Stimulated activated CD4-positive, alpha-beta T cell treated with anti-CD3 and anti-CD28 coated beads, TNF-alpha, amount 100 ng/mL, for 1 hour (primary cell): ENCODE results near the gene HDAC11.
"Not testable (repeated sequence)": the region's sequence is repeated elsewhere in the genome, so short reads cannot be mapped to it uniquely, and the experiment has no call there.

Experiments
- DNase-seq, 3 donors: peaks; one replicate each; pipeline ENCODE4 v3.0.0-alpha.2; 2020; ENCODE audit warnings: low read depth in 3 of 3, low spot score in 1 of 3

HDAC11 gene

GRCh38 chr3:13506680-13507079 is 26.6 kb downstream of the HDAC11 start:
- DNase-seq: no peak

- no peak for DNase-seq
These were observed 27.1 kb downstream of the HDAC11 start for GRCh38 chr3:13507247-13507569.

DNA sequence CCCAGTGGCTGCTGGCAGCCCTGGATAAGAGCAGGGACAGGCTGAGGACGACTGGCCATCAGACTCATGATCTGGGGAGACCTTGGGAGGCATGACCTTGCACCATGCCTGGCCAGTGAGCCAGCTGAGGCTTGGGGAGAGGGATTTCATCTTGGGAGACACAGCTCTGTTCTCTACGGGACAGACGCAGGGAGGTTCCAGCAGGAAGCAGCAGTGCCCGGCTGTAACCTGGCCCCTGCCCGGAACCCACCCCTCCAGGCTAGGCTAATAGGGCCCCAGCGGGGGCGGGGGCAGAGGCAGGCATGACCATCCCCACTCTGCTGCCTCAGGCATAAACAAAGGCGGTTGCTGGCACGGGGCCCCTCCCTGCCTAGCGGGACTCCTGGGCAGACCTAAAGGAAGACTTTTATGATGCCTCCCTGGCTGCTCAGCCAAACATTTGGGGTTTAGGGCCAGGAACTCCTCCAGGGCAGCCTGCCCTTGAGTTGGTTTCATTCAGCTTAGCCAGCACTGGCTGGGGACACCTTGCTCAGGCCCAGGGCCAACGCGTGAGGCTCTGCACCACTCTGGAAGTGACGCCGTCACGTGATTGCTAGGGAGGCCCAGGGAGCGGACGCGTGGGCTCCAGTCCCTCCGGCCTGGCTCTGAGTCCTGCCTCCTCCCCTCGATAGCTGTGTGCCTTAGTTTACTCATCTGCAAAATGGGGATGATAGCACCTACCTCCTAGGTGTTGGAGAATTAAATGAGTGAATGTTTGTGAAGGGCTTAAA is 27.6 kb downstream of the HDAC11 start:
- no peak for DNase-seq

DNA sequence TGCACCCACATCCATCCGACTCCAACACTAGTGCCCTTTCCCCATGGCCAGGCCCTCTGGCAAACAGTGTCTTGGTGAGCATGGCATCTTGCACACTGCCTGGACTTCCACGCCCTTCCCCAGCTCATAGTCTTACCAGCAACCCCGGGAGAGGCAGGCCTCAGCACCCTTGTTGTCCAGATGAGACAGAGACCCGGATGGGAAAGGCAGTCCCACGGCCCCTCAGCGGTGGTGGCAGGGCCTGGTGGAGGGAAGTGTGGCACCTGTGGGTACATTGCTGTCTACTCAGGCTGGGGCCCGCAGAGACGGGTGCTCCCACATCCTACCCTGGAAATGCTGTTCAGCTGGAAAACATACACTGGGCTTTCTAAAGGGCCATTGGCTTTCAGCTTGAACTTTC is 28.4 kb downstream of the HDAC11 start:
- no peak for DNase-seq

DNA sequence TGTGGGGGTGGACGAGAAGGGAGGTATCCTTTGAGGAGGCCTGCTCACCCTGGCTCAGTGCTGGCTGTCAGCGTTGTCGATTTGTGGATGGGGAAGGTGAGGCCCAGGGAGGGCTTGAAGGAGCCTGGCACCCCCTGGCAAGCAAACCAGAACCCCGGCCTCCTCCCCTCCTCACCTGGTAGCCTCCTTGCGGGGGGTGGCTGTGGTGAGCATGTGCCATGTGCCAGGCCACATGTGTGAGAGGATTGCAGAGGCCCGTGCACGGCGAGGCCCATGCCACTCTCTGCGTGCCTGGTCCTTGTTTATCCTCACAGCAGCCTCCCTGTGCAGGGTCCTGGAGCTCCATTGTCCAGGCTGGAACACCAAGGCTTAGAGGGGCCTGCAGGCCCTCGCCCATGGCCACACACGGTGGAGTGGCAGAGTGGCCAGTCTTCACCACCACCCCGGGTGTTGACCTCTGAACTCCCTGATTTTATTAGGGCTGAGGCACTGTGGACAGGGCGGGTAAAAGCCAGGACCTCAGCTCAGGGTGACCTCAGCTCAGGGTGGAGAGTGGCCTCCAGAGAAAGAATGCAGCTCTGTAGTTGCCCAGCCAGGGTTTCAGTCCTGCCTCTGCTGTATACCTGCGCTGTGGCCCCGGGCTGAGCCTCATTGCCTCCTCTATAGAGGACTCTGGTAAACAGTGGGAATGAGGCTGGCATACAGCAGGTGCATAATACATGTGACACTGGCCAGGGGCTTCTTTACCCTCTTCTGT is 29.1 kb downstream of the HDAC11 start:
- no peak for DNase-seq

DNA sequence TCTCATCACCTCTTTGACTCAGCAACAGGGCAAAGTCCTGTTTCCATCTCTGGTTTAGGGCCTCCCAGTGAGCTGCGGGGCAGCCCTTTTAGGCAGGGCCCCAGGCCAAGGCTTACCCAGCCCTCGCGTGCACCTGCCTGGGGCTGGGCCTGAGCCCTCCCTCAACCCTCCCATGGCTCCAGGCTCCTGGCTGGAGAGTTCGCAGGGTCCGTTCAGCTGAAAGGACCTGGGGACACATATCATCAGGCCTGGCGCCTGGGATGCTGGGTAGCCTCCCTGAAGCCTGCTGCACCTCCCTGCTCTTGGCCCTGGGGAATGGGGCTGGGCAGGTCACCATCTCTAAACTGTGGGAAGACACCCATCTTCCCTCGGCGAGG is 29.7 kb downstream of the HDAC11 start:
- DNase-seq: no peak

DNA sequence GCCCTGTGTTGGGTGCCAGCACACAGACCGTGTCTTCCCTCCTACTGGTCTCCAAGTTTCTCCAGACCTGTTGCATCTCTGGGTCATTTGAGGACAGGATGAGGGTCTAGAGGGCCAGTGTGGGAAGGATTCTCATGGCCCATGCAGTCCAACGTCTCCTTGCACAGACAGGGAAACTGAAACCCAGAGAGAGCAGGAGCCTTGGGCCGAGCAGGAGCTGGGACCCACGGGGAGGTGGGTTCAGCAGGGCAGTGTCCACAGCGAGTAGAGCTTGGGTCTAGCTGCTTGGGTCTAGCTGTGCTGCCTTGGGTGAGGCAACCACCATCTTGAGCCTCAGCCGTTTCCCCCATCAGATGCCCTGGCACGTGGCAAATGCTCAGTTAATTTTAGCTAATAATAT is 32.3 kb downstream of the HDAC11 start:
- no peak for DNase-seq

DNA sequence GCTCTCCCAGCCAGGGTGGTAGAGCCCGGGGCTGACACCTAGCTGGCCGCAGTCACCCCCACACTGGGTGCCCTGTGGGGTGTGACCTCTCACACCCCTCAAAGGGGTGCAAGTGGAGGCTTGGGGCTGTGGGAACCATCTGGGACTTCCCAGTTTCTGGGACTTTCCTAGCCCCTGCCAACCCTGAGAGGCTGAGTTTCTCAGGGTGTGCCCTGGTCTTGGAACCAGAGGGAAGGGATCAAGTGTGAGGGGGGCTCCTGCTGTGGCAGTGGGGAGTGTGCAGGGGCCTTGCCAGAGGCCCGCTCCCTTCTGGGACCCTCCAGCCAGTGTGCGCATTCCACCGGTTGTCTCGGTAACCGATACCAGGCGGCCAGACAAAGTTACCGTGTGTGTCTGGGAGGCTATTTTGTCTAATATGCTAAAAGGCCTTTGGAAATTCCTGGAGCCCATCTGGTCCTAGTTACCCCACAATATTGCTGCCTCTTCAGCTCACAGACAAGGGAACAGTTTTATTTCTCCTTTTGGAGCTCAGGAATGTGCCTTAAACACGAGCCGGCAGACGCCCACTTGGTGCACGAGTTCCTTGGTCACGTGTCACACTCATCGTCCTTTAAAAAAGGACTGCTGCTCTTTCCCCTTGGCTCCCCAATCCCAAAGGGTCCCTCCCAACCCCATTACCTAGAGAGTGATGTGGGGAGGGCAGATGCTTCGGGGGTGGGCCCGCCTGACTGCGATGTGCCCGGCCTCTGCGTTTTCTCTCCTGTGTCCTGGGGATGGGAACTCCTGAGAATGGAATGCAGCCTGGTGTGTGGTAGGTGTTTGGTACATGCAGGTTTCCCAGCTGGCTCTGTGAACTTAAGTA is 33.2 kb downstream of the HDAC11 start:
- DNase-seq: no peak

DNA sequence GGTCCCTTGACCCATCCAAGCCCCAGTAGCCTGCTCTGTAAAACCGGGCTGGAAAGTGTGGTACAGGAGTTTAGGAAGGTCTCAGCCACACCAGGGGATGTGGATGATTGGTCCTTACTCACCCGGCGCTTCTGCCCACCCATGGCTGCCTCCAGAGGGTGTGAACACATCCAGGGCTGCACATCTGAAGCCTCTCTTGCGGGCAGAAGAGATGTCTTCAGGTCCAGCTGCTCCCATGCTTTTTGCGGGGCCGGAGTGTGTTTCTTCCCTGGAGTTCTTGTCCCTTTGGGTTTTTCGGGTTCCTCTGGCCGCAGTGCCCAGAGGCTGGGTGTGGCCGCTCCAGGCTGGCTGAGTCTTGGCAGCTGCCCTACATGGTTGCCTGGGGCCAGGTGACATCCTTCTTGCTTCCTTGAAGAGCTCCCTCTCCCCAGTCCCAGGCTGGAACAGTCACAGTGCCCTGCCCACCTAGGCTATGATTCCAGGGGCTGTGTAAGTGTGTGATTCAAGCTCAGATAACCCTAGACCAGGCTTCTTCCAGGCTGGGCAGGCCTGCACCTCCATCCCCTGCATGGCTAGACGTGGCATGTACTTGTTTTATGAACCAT is 33.9 kb downstream of the HDAC11 start:
- no peak for DNase-seq

DNA sequence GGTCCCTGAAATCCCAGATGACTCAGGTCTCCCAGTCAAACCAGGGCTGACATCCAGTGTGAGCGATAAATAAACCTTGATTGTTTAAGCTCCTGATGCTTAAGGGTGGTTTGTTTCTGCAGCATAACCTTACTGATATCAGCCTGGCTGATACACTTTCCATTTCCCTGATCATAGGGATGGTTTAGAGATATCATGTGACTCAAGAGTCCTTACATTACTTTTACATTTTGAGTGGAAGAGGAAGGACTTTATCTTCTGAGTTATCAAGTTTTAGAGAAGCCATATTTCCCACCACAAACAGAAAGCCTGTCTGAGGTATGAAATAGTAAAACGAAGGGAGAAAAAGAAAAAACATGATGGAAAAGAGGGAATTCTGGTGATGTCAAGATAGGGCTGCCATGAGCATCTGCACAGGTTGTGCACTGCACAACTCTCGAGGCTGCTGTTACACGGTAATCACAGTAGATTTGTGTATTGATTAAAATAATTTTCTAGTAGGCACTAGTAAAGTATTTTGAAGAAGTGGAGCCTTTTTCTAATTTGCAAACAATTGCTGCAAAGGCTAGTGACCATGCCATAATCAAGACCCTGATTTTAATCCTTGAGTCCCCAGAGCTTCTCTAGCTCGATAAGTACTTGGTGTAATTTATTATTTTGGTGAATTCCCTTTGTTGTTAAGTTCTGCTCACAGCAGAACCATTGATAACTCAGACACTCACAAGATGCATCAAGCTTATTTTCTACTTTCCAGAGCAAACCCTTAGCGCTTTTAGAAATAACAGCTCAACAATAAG is 34.7 kb downstream of the HDAC11 start:
- DNase-seq: no peak

DNA sequence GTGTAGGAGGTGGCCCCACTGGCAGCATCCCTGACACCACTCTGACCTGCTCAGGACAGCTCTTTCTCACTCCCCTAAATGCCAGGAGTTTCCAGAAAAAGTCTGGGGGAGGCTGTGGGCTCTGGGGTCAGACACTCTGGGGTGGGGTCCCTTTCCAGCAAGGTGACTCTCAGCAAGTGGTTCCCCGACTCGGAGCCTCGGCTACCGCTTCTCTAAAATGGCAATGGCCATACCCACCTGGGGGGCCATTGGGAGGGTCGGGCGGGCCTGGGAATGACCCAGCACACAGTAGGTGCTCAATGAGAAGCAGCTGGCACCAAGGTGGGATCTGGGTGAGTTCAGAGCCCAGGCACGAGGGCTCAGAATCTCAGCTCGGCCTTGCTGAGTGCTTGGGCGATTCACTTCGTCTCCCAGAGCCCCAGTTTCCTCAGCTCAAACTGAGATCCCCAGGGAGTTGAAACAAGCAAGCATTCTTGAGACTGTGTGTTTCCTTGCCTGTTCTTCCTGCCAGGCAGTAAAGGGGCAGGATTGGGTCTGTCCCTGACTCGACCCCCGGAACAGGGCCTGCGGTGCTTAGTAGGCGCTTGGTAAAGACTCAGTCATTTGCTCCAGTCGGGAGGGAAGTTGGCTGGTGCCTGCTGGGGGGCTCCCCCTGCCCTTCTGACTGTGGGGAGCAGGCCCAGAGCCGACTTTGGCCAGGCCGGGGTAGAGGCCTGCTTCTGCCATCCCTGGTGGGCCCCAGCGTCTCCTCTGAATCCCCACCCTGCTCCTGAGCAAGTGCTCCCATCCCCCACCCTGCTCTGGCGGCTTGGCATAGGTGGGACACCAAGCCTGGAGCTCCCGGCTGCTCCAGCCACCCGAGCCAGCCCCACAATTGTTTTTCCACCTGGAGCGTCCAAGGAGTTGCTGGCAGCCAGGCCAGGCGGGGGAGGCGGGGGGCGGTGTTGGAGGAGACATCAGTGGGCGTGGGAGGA is 36.0 kb downstream of the HDAC11 start:
- no peak for DNase-seq

DNA sequence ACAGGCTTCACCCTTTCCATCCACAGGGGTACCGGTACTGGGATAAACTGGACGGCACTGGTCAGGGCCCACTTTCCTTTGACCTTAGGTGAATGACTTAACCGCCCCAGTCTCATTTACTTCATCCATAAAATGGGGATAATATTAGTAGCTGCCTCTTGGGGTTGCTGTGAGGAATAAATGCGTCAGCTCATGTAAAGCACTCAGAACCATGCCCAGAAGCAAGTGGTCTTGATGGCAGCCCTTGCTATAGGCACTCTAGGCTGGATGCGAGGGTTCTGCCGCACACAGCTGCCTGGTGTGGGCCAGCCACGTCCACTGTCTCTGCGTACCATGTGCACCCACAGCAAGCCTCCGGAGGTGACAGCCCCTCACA is 36.6 kb downstream of the HDAC11 start:
- no peak for DNase-seq

DNA sequence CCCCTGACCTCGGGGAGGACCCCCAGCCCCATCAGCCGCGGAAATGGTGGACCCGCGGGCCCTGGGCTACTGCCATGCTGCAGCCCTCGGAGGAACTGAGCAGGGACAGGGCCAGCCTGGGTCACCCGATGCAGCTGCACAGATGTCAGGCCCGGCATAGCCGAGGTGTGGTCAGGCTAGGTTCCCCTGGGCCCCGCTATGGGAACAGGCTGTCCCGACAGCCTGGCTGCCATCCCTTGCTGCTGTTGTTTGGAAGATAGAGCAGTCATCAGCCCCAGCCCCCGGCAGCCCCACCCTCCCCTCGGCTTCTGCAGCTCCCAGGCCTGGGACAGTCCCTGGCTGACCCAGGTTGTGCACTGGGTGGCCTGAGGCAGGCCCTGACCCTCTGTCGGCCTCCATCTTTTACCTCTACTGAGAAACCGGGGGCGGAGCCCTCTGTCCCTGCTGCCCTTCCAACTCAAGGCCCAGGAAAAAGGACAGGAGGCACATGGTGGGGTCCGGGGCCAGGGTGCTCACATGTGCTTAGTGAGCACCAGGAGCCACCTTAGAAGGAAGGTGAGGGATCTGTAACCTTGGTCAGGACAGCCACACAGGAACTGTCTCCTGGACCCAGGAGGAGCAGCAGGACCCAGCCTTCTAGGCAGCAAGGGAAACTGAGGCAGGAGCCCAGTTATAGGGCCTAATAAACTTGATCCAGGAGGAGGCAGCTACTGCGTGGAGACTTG is 37.3 kb downstream of the HDAC11 start:
- no peak for DNase-seq

DNA sequence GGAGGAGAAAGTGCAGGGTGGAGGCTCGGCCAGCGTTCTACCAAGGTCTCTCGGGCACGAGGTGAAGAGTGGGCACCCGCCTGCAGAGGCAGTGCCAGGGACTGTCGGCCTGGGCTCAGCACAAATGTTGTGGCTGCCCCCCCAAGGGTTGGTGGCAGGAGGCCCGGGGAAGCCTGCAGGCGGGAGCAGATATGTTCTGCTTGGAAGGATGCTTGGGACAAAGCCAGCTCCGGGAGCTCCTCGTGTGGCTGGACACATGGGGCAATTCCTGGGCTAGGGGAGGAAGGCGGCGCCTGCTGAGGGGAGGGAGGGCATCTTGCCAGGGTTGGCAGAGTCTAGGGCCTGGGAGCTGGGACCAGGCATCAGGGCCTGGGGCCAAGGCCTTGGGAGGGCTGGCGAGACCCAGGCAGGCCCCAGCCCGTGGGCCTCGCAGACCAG is 38.4 kb downstream of the HDAC11 start:
- DNase-seq: no peak

- no peak for DNase-seq
These were observed 39.1 kb downstream of the HDAC11 start for GRCh38 chr3:13519006-13519791.

DNA sequence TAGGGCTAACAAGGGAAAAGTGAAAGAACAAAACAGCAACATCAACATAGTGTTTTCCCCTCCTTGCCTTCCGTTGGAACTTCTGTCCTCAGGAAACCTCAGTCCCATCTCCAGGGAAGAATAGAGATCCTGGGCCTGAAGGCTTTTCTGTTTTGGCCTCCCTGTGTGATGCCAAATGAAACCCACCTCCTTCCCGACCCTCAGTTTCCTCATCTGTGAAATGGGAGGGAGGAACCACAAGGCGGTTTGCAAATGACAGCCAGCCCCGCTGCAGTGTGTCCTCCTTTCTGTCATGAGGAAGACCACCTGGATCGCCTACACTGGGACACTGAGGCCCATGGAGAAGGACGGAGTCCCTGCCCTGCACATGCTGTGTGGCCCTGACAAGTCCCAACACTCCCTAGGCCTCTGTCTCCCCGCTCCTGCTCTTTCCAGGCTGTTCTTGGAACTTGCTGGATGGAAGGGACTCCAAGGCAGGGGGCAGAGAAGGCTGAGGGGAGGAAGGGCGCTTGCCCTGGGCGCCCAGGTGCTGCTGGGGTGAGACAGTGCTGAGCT is 40.3 kb downstream of the HDAC11 start:
- no peak for DNase-seq

DNA sequence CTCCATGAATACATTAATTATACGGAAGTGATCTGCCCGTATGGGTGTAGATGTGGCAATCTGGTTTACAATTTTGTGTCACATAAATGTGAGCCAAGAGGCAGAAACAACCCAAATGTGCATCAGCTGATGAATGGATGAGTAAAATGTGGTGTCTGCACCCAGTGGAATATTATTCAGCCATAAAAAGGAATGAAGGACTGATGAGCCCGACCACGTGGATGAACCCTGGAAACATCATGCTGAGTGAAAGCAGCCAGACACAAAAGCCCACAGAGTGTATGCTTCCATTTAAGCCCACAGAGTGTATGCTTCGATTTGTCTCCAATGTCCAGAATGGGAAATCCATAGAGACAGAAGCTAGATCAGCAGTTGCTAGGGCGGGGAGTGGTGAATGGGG is 41.2 kb downstream of the HDAC11 start:
- DNase-seq: no peak

GRCh38 chr3:13521749-13522148 is 41.6 kb downstream of the HDAC11 start:
- not testable (repeated sequence) for DNase-seq
